NCI-H2227 treated with DMSO at 0.1 percent for 48 hours (cell line): ENCODE measurements around the gene RXRA.
A peak's percentile ranks its signal among the peaks of the same experiment; 100 is the strongest.

Source experiments
- DNase-seq: peaks from one replicate; lab custom pipeline; 2025; lab: John Stamatoyannopoulos, UW

The RXRA gene

DNA sequence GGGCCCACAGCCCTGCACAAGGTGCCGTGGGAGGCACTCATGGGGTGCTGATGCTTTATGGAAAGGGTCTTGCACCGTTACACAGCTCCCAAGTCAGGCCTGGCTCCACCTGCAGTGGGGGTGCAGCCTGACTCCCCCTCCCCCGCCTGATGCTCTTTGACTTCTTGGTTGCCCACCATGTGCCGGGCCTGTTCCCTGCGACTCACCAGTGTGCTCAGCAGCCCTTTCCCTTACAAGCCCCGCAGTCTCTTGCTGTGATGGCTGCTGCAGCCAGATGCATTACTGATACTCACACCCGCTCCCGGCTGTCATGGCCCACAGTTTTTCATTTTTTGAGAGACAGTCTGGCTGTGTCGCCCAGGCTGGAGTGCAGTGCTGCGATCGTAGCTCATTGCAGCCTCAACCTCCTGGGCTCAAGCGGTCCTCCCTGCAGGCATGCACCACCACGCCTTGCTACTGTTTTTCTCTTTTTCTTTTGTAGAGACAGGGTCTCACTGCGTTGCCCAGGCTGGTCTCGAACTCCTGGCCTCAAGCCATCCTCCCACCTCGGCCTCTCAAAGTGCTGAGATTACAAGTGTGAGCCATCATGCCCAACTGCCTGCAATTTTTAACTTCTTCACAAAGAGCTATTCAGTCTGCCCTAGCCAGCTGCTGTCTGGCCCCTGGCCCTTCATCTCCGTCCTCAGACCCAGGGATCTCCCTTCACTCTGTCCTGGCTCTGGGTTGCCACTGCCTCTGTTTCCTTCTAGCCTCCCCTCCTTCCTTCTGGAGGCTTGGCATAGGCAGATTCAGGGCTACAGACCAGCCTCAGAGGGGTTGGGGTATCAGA lies 109.5 kb downstream of the RXRA start:
- no peak for DNase-seq

DNA sequence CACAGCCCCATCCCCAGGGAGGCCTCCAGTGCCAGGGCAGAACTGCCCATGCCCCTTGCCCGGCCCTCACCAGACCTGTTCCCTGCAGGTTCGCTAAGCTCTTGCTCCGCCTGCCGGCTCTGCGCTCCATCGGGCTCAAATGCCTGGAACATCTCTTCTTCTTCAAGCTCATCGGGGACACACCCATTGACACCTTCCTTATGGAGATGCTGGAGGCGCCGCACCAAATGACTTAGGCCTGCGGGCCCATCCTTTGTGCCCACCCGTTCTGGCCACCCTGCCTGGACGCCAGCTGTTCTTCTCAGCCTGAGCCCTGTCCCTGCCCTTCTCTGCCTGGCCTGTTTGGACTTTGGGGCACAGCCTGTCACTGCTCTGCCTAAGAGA lies 110.1 kb downstream of the RXRA start:
- DNase-seq, result no peak

DNA sequence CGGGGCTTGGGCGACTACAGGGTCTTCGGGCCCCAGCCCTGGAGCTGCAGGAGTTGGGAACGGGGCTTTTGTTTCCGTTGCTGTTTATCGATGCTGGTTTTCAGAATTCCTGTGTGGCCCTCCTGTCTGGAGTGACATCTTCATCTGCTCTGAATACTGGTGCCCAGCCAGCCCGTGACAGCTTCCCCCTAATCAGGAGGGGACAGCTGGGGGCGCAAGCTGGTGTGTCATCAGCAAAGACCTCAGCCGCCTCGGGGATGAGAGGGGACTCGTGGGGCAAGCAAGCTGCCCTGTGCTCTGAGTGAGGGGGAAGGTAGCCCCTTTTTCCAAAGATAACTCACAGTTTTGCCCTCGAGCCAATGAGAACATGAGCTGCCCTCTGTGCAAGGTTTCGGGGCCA lies 110.7 kb downstream of the RXRA start:
- no peak for DNase-seq

DNA sequence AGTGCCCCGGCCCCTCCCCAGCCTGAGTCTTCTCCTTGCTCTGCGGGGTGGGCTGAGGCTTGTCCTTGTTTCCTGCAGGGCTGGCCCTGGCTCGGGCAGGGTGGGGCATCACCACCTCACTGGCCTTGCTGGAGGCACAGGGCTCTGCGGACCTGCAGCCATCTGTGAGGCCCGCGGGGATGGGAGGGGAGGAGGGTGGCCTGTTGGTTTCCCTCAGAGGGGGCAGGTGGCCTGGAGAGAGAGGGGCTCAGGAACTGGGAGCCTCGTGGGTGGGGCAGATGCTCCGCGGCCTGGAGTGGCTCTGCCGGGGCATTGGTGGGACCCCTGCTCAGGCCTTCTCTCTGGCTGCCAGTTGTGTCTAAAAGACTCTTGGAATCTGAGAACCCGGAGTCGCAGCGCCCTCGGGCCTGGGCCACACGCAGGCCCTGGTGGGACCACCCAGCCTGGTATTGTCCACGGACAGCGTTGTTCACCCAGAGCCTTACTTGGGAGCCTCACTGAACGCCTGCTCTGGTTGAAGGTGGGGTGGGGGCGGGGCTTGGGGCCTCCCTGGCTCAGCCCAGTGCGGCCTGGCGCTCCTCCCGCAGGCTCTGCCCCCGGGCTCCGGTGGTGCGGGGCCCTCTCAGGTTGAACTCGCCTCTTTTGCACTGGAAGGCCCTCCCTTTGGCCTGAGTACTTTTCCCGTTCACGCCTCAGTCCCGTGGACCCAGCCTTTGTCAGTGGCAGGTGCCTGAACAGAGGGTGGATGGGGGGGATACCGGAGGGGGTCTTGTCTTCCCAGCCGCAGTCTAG lies 111.3 kb downstream of the RXRA start:
- DNase-seq, result no peak

DNA sequence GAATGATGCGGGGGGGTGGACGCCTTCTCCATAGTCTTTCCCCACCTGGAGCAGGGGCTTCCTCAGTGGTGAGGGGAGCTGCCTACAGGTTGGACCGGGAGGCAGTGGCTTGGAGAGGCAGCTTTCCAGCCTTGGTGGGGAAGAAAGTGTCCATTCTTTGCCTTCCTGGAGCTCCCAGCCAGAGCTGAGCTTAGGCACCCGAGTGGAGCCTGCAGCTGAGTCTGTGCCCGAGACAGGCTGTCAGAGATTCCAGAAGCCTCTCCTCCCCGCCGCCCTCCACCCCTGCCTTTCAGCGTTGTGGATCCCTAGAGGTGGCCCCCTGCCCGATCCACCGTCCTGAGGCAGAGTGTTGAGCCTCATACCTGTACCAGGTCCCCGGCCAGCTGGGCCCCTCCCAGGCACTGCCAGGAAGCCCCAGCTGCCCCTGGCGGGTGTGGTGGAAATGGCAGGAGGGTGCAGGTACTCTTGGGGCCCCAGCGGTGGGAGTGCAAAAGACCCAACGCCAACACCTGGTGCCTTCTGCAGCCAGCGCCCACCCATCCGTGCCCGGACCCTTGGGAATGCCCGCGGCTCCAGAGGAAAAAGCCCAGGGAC lies 112.0 kb downstream of the RXRA start:
- no peak for DNase-seq

DNA sequence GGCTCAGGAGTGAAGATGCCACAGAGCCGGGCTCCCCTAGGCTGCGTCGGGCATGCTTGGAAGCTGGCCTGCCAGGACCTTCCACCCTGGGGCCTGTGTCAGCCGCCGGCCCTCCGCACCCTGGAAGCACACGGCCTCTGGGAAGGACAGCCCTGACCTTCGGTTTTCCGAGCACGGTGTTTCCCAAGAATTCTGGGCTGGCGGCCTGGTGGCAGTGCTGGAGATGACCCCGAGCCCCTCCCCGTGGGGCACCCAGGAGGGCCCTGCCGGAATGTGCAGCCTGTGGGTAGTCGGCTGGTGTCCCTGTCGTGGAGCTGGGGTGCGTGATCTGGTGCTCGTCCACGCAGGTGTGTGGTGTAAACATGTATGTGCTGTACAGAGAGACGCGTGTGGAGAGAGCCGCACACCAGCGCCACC lies 113.1 kb downstream of the RXRA start:
- DNase-seq, result no peak

DNA sequence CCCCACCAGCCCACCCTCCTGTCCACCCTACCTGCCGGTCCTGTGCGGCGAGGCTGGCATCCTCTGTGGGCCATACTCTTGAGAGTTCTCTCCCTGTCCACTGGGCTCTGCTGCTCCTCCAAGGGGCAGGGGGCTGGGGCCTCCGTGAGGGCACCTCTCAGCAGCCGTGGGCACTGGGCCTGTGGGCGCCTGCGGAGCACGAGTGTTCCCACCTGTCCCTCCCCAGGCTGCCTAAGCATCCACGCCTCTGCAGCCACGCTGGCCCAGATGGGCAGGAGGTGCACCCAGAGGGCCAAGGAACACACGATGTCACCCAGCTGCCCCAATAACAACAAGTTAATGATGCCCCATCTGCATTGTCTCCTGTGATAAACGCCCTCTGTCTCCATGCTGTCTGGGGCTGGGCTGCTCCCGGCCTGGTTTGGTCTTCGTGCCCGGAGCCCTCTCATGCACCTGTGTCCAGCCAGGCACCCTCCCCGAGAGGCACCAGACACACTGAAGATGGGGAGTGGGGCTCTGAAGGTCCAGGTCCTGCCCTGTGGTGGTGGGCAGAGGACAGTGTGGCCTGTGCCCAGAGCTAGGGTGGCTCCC lies 114.5 kb downstream of the RXRA start:
- no peak for DNase-seq

DNA sequence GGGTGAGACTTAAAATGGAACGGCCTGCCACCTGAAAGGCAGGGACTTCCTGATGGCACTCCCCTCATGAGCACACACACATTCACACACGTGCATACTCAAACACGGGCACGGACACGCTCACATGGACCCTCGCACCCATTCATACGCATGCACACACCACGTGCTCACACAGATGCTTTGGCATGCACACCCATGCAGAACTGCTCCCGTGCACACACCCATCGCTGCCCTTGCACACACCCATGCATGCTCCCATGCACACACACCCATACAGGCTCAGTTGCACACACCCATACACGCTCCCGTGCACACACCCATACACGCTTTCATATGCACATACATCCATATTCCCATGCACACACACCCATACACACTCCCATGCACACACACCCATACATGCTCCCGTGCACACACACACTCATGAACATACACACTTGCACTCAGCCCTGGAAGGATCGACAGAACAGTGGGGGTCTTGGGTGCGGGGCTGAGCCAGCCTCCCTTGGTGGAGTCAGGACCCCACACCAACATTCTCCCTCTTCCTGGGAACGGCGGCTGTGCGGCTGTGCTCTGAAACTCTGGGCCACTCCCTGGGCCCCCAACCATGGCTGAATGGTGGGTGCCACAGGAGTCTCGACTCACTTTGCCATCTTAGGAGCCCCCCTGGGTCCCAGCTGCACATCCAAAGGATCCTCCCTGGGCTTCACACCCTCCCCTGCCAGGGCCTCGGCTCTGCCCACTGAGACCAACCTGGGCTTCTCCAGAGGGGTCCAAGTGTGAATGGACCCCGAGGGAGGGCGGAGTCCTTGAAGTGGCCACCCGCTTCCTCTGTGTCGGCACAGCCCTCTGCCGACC lies 115.2 kb downstream of the RXRA start:
- no peak for DNase-seq

DNA sequence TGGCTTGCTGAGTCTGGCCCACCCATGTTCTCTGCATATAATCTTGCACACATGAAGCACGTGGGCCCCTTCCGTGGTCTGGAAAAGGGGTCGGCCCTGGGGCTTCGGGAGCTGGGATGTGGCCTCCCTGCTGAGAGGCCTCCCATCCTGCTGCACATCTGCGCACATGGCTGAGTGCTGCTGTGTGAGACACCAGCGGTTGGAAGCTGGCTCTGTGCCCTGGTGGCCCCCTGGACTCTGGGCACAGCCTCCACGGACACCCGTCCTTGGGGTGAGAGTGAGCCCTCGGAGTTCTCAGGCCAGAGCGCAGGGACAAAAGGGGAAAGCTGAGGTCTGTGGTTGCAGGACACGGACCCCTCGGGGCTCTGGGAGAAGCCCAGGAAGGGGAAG lies 115.8 kb downstream of the RXRA start:
- no peak for DNase-seq

DNA sequence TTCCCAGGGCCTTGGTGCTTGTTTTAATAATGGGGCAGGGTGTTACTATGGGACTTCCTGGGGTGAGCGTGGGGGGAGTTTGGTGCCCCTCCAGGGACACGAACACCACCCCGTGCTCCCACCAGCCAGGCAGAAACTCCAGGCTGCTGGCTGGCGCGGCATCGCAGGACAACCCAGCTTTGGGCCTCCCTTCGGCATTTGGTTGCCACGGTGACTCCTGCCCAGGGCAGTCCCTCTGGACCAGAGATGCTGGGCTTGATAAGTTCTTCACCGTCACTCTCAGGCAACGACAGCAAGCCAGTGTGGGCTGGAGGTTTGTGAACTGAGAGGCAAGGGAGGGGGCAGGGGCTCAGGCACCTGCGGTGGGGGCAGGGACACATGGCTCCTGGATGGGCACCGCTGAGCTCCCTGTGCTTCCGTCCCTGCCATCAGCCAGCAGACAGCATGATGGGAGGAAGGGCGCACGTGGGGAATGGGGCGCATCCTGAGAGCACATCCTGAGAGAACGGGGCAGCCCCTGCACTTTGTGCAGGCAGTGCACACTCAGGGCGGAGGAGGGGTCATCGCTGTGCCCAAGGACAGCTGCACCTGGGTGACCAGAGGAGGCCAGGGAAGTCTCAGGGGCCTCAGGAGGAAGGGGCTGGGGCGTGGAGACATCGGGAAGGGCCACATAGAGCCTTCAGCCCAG lies 116.4 kb downstream of the RXRA start:
- DNase-seq, result no peak

DNA sequence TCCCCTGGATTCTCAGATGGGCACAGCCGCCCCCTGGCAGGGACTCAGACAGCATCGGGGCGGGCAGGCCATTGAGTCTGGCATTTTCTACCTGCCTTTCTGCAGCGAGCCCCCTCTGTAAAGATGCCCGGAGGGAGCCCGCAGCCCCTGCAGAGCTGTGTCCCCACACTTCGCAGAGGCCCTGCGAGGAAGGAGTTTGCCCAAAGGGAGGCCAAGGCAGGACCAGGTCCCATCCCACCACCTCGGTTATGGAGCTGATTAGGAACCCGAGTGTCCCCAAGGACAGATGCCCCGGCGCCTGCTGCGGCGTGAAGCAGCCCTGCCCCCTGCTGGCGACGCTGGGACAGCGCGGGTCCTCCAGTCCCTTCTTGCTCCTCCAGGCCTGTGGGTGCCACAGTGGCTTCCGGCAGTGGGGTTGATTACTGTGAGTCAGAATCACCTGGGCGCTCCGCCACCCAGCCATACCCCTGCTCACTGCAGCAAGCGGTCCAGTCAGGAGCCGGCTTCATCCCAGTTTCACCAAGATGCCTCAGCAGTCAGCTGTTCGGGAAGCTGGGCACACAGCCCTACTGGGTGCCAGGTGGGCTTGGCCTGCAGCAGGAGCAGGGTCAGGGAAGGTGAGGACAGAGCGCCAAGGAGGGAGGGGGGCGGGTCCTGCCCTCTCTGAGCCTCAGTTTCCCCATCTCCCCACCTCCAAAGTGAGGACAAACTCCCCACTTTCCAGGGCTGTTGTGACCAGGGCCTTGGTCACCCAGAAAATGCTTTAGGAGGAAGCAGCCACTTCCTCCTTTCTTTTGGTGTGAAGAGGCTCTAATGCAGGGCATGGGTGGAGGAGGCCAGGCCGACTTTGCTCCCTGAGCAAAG lies 117.2 kb downstream of the RXRA start:
- DNase-seq, result peak; percentile 66

DNA sequence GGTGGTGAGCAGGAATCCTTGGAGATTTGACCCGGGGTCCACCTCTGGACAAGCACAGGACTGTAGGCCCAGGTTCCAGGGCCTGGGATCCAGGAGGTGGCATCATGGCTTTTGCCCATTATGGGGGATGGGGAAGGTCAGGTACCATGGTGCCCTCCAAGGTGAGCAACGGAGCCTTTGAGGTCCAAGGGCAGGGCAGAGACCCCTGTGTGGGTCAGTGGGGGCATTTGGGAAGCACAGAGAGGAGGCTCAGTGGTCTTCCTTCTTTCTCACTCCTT lies 117.7 kb downstream of the RXRA start:
- no peak for DNase-seq

DNA sequence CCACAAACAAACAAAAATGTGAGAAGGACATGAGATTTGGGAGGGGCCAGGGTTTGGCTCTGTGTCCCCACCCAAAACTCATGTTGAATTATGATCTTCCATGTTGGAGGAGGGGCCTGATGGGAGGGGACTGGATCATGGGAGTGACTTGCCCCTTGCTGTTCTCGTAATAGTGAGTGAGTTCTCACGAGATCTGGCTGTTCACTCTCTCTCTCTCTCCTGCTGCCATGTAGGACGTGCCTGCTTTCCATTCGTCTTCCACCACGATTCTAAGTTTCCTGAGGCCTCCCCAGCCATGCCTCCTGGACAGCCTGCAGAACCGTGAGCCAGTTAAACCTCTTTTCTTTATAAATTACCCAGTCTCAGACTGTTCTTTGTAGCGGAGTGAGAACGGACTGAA lies 118.7 kb downstream of the RXRA start:
- DNase-seq, result no peak

DNA sequence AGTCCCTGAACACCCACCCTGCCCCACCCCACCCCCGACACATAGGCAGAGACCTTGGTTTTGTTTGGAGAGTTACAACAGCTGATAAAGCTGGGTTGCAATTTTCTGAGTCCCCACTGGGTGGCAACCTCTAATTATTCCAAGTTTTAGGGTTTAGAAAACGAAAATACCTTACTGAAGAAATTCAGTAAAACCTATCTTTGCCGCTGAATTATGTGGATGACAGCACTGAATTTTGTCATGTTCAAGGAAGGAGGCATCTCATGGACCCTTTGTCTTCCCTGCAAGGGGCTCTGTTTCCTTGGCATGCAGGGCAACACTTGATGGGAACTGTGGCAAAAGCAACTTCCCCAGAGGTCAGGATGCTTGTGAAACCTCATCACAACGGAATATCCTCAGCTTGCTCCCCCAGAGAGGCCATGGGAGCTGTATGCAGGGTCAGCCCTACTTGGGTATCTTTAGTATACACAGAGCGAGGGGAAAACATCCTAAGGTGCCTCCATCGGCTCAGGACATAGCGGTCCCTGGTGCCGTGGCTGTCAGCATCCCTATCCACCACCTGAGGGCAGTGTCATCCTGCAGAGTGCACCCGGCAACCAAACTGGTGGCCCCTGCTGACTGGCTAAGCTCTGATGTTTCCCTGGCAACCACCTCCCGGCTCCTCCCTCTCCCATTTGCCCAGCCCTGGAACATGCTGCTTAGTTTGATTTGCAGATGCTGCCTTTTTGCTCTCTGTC lies 123.1 kb downstream of the RXRA start:
- peak; percentile 88 for DNase-seq

DNA sequence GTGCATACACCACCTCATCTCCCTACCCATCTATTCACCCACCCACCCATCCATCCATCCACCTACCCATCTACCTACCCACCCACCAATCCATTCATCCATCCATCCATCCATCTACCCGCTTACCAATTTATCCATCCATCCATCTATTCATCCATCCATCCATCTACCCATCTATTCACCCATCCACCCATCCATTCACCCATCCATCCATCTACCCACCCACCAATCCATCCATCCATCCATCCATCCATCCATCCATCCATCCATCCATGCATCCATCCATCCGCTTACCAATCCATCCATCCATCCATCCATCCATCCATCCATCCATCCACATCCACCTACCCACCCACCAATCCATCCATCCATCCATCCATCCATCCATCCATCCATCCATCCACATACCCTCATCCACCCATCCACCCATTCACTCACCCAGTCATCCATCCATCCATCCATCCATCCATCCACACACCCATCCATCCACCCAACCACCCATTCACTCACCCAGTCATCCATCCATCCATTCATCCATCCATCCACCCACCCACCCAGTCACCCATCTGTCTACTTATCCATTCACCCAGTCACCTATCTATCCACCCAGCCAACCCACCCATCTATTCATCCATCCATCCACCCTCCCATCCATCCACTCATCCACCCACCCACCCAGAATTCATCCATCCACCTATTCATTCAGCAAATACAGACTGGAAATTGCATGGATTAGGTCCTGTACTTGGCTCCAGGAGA lies 125.6 kb downstream of the RXRA start:
- DNase-seq, result no peak

DNA sequence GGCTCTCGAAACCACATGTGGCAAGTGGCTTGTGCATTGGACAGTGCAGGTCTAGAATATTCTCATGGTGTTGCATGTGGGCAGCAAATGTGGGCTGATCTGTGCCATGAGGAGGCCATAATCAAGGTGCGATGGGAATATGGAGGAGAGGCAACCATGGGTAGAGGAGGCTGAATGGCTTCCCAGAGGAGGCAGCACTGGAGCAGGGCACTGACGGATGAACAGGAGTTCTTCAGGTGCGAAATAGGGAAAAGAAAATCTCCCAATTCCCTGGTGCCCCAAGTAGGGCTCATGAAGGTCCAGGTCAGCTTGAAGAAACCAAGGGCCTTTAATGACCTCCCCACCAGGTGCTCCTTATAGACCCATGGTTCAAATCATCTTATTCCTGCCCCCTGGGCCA lies 126.5 kb downstream of the RXRA start:
- no peak for DNase-seq

DNA sequence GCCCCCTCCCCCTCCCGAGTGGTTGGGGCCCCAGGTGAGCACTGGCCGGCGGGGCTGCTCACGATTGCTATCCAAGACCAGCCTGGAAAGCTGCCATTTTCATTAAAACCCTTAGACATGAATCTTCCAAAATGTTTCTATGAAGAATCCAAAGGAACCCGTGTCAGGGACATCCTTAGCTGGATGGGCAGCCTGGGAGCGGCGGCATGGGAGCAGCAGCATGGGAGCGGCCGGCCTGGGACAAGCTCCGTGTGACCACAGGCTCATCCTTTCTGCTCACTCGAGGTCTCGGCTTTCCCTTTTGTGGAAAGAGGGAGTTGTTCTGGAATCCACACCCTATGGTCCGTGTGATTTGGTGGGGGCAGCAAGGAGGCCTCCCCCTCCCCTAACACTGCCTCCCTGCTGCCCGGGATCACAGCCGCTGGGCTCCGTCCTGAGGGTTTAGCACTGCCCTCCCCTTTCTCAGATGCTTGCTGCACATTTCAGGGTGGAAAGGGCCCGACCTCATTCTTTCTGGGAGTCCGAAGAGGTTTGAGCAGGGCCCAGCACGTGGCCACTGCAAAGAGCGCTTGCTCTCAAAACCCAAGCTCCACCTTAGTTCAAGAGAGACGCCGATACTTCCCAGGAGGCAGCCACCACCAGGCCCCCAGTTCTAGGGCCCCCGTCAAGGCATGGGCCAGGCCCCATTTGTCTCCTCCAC lies 127.7 kb downstream of the RXRA start:
- DNase-seq, result no peak

DNA sequence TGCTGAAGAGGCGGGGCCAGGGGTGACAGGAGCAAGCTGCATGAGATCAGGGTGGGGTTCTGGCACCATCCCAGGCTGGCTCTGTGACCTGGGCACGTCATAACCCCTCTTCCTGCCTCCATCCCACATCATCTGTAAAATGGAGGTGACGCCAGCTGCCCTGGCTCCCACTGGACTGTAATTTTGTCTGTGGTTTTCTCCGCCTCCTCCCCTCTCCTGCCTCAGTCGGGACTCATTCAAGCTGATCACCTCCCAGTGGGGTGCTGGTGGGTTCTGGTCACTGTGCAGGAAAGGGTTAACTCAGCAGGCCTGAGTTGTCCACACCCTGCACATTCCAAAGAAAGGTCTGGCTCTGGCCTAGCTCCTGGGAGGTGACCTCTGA lies 128.2 kb downstream of the RXRA start:
- DNase-seq, result no peak
